Mesenteric fat pad (tissue), 1 donor: ENCODE results near the gene ZNF462. TPM values are rescaled to one million over a fixed set of nuclear protein-coding genes. Genes with fewer than 3 reads are reported as not detected.

Experiments used
- DNase-seq: peaks from one replicate; pipeline ENCODE4 v3.0.0-alpha.2; 2020; ENCODE audit warnings: low spot score
- total RNA-seq: library from RNA; stranded (reverse); fragmentation: NEBNext Ultra II Directional; extraction: Animal tissue kit (Norgen Biotek cat#: 25700); gene quantifications from one replicate; pipeline ENCODE4 v1.2.1, GENCODE V29; 2021
- donor health status: DM: yes; HTN: yes; CAD: no.

The ZNF462 gene
- total RNA-seq, 1 donor from 2014 or later = 45.2 TPM

- no peak for DNase-seq
Observed at GRCh38 chr9:106925392-106925791, 62.4 kb downstream of the ZNF462 start.

DNA sequence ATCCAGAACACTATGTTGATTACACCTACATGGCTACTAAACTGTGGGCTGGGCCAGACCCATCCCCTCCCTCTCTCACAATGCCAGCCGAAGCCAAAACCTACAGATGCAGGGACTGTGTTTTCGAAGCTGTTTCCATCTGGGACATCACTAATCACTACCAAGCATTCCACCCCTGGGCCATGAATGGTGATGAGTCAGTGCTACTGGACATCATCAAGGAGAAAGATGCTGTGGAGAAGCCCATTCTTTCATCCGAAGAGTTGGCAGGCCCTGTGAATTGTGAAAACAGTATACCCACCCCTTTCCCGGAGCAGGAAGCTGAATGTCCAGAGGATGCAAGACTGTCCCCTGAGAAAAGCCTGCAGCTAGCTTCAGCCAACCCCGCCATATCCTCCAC lies 65.0 kb downstream of the ZNF462 start:
- DNase-seq = no peak

- no peak for DNase-seq
Observed at GRCh38 chr9:106928350-106928749, 65.4 kb downstream of the ZNF462 start.

- DNase-seq = no peak
Observed at GRCh38 chr9:106929471-106930177, 66.7 kb downstream of the ZNF462 start.

- DNase-seq = no peak
Observed at GRCh38 chr9:106930477-106930876, 67.5 kb downstream of the ZNF462 start.

DNA sequence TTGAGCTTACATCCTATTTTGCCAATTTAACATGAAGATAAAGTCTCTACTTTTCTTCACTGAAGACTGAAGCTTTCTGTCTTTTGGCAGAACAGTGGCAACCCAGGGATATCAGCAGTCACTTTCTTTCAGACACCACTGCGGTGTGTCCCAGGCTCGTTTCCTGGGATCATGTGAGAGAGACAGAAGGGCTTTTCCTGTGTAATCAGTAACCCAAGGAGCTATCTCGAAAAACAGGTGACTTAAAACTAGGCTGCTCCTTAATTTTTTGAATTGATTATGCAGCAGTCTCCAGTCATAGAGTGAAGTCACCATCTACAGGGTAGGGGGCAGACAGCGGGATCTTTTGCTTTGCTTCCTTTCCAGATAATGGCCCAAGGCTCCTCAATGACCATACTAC lies 68.5 kb downstream of the ZNF462 start:
- DNase-seq = no peak

DNA sequence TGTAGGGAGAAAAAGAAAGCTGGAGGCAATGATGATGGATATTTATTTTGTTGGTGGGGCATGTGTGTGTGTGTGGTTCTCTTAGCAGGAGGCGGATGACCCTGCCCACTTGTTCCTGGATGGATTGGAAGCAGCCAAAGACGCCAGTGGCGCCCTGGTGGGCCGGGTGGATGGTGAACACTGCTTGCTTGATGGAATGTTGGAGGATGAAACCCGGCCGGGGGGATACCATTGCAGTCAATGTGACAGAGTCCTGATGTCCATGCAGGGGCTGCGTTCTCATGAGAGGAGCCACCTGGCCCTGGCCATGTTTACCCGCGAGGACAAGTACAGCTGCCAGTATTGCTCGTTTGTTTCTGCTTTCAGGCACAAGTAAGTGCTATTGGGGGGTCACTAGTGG lies 69.2 kb downstream of the ZNF462 start:
- DNase-seq = no peak

- no peak for DNase-seq
Observed at GRCh38 chr9:106932675-106933074, 69.7 kb downstream of the ZNF462 start.

GRCh38 chr9:106933470-106933869 lies 70.5 kb downstream of the ZNF462 start:
- no peak for DNase-seq

GRCh38 chr9:106934442-106935238 lies 71.7 kb downstream of the ZNF462 start:
- DNase-seq = no peak

DNA sequence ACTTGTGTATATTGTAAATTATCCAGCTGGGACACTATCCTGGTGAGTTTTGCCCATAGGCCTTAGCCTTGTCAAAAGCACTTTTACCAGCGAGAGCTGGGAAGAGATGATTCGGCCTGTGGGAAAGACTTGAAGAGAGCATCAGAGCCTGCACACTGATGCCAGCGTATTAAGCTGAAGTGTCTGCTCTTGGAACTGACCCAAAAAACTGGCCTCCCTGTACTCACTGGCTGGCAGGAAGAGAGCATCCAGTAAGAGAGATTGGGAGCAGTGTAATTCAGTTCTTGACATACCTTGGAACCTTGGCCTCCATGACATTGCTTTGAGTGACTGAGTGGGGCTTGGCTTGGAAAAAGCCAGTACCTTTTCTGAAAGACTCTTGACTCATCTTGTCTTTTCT lies 73.7 kb downstream of the ZNF462 start:
- DNase-seq = no peak

- no peak for DNase-seq
Observed at GRCh38 chr9:106941916-106942315, 79.0 kb downstream of the ZNF462 start.

- no peak for DNase-seq
Observed at GRCh38 chr9:106945727-106946660, 83.0 kb downstream of the ZNF462 start.

- DNase-seq = no peak
Observed at GRCh38 chr9:106947106-106947900, 84.3 kb downstream of the ZNF462 start.

GRCh38 chr9:106953174-106953573 lies 90.2 kb downstream of the ZNF462 start:
- DNase-seq = no peak

- DNase-seq = no peak
Observed at GRCh38 chr9:106954558-106954957, 91.6 kb downstream of the ZNF462 start.

DNA sequence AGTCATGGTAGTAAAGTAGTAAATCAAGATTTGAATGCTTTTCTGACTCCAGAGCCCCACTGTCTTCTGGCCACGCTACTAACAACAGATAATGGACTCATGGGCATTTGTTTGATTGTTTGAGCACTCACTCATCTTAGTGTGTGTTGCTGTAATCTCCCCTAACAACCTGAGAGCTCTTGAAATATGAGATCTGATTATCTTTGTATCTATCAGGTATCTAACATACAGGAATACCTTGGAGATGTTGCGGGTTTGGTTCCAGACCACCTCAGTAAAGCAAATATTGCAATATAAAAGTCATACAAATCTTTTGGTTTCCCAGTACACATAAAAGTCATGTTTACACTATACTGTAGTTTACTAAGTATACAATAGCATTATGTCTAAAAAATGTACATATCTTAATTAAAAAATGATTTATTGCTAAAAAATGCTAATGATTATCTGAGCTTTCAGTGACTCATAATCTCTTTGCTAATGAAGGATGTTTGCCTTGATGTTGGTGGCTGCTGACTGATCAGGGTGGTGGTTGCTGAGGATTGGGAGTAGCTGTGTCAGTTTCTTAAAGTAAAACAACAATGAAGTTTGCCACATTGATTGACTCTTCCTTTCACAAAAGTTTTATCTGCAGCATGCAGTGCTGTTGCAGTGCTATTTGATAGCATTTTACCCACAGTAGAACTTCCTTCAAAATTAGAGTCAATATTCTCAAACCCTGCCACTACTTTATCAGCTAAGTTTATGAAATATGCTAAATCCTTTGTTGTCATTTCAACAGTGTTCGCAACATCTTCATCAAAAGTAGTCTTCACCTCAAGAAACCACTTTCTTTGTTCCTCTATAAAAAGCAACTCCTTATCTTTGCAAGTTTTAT lies 92.2 kb downstream of the ZNF462 start:
- no peak for DNase-seq

- no peak for DNase-seq
Observed at GRCh38 chr9:106956971-106957370, 94.0 kb downstream of the ZNF462 start.

GRCh38 chr9:106958955-106959657 lies 96.1 kb downstream of the ZNF462 start:
- DNase-seq = no peak
